Measurements from ENCODE around the gene TMEM184B.
"Not testable (repeated sequence)": the region's sequence is repeated elsewhere in the genome, so short reads cannot be mapped to it uniquely, and the experiment has no call there.

TMEM184B gene

GRCh38 chr22:38238519-38239071 lies 34.2 kb downstream of the TMEM184B start:
- TF ChIP-seq CTCF (IDR thresholded peaks at IDR 0.05; ENCODE audit: borderline replicate concordance, insufficient read depth, low read depth, low read length): no peak
- H3K4me3 ChIP-seq (ENCODE audit: low read depth, low read length): no peak overlapping the region

- no peak overlapping the region for H3K4me3 ChIP-seq (ENCODE audit: low read depth, low read length)
- no peak for TF ChIP-seq CTCF (IDR thresholded peaks at IDR 0.05; ENCODE audit: borderline replicate concordance, insufficient read depth, low read depth, low read length)
These were observed 36.0 kb downstream of the TMEM184B start for GRCh38 chr22:38236786-38237185.

- no peak for TF ChIP-seq CTCF (IDR thresholded peaks at IDR 0.05; ENCODE audit: borderline replicate concordance, insufficient read depth, low read depth, low read length)
- H3K4me3 ChIP-seq (ENCODE audit: low read depth, low read length): no peak overlapping the region
These were observed 37.5 kb downstream of the TMEM184B start for GRCh38 chr22:38235240-38235850.

- not testable (repeated sequence) for H3K4me3 ChIP-seq (ENCODE audit: low read depth, low read length)
These were observed 39.0 kb downstream of the TMEM184B start for GRCh38 chr22:38233856-38234255.

- TF ChIP-seq CTCF (IDR thresholded peaks at IDR 0.05; ENCODE audit: borderline replicate concordance, insufficient read depth, low read depth, low read length): no peak
- no peak overlapping the region for H3K4me3 ChIP-seq (ENCODE audit: low read depth, low read length)
These were observed 39.4 kb downstream of the TMEM184B start for GRCh38 chr22:38233427-38233826.

GRCh38 chr22:38232196-38232595 lies 40.6 kb downstream of the TMEM184B start:
- no peak overlapping the region for H3K4me3 ChIP-seq (ENCODE audit: low read depth, low read length)
- TF ChIP-seq CTCF (IDR thresholded peaks at IDR 0.05; ENCODE audit: borderline replicate concordance, insufficient read depth, low read depth, low read length): no peak

- TF ChIP-seq CTCF (IDR thresholded peaks at IDR 0.05; ENCODE audit: borderline replicate concordance, insufficient read depth, low read depth, low read length): no peak
- no peak overlapping the region for H3K4me3 ChIP-seq (ENCODE audit: low read depth, low read length)
These were observed 41.9 kb downstream of the TMEM184B start for GRCh38 chr22:38230916-38231315.
